MM.1S (cell line): Measurements from ENCODE around the gene APPL2.
A peak's percentile ranks its signal among the peaks of the same experiment; 100 is the strongest.

Experiments
- DNase-seq: peaks from one replicate; pipeline ENCODE4 v3.0.0-alpha.2; 2015
- H2AFZ ChIP-seq: fragments of 300-600 bp; sonication (generic); 2 replicates; pipeline ENCODE4 v1.6.0; 2016; ENCODE audit warnings: antibody characterized with exemption, low read length
- H3F3A ChIP-seq: fragments of 300-600 bp; sonication (generic); 2 replicates; pipeline ENCODE4 v1.6.1; 2016; ENCODE audit warnings: mild to moderate bottlenecking, antibody characterized with exemption, low read length, moderate library complexity, mixed read lengths; ENCODE audit not compliant: insufficient read depth
- H3K27ac ChIP-seq: fragments of 300-600 bp; sonication (generic); 2 replicates; pipeline ENCODE4 v1.5.1; 2016; ENCODE audit warnings: mild to moderate bottlenecking, low read length
- H3K27me3 ChIP-seq: fragments of 300-600 bp; sonication (generic); replicated peaks from 2 replicates; pipeline ENCODE4 v1.6.0; 2016; ENCODE audit warnings: low read length; ENCODE audit not compliant: insufficient read depth
- H3K36me3 ChIP-seq: fragments of 300-600 bp; sonication (generic); replicated peaks from 2 replicates; pipeline ENCODE4 v1.6.1; 2016; ENCODE audit warnings: mild to moderate bottlenecking, low read length, mixed read lengths; ENCODE audit not compliant: insufficient read depth
- H3K4me1 ChIP-seq: fragments of 300-600 bp; sonication (generic); 2 replicates; pipeline ENCODE4 v1.6.1; 2016; ENCODE audit warnings: low read length, mixed read lengths
- H3K4me2 ChIP-seq: fragments of 300-600 bp; sonication (generic); 2 replicates; pipeline ENCODE4 v1.6.0; 2016; ENCODE audit warnings: low read depth, low read length
- H3K4me3 ChIP-seq: fragments of 300-600 bp; sonication (generic); 2 replicates; pipeline ENCODE4 v1.5.1; 2016; ENCODE audit warnings: low read length, mixed read lengths
- H3K79me2 ChIP-seq: fragments of 300-600 bp; sonication (generic); 2 replicates; pipeline ENCODE4 v1.6.1; 2016; ENCODE audit warnings: mixed run types, low read length, mixed read lengths
- H3K9ac ChIP-seq: fragments of 300-600 bp; sonication (generic); 2 replicates; pipeline ENCODE4 v1.6.1; 2016; ENCODE audit warnings: low read length, mixed read lengths
- H3K9me2 ChIP-seq: fragments of 300-600 bp; sonication (generic); replicated peaks from 2 replicates; pipeline ENCODE4 v1.6.1; 2016; ENCODE audit warnings: mild to moderate bottlenecking, low read length, mixed read lengths; ENCODE audit not compliant: insufficient read depth
- H3K9me3 ChIP-seq: fragments of 300-600 bp; sonication (generic); replicated peaks from 2 replicates; pipeline ENCODE4 v1.6.1; 2016; ENCODE audit warnings: mild to moderate bottlenecking, low read length, mixed read lengths; ENCODE audit not compliant: insufficient read depth
- H4K20me1 ChIP-seq: fragments of 300-600 bp; sonication (generic); 2 replicates; pipeline ENCODE4 v1.6.1; 2016; ENCODE audit warnings: mild to moderate bottlenecking, low read length, moderate library complexity, mixed read lengths; ENCODE audit not compliant: insufficient read depth
- CTCF ChIP-seq: fragments of 300-600 bp; sonication (generic); IDR thresholded peaks from 2 replicates; pipeline ENCODE4 v1.5.1; 2016; ENCODE audit warnings: antibody characterized with exemption, low read length, mixed read lengths
- EZH2 ChIP-seq: fragments of 300-600 bp; sonication (generic); optimal IDR thresholded peaks from 2 replicates; pipeline ENCODE3; 2017; ENCODE audit warnings: low read depth, mild to moderate bottlenecking, antibody characterized with exemption, low read length, mixed read lengths
- EZH2phosphoT487 ChIP-seq: fragments of 300-600 bp; sonication (generic); IDR thresholded peaks from 2 replicates; pipeline ENCODE4 v1.6.1; 2018; ENCODE audit warnings: antibody characterized with exemption, low read length

APPL2 gene

GRCh38 chr12:105227879-105228278 lies 8.1 kb downstream of the APPL2 start:
- DNase-seq: no peak
- H3K9ac ChIP-seq: no peak overlapping the region; the same call in 1 of the 2 replicates
- H3K27ac ChIP-seq: peak overlapping the region; percentile 86; the same call in 1 of the 2 replicates
- peaks cover 48% of the 10 kb centered on the region for H3K4me1 ChIP-seq
- no peak overlapping the region for H2AFZ ChIP-seq
- peaks cover 42% of the 10 kb centered on the region for H3F3A ChIP-seq
- H3K9me3 ChIP-seq: no peaks in the 10 kb centered on the region
- H3K27me3 ChIP-seq: no peaks in the 10 kb centered on the region
- peaks cover 60% of the 10 kb centered on the region for H3K79me2 ChIP-seq
- TF ChIP-seq EZH2phosphoT487: no peak
- TF ChIP-seq CTCF: no peak
- TF ChIP-seq EZH2: no peak
- peak overlapping the region; percentile 40; the same call in 1 of the 2 replicates for H3K4me2 ChIP-seq
- no peaks in the 10 kb centered on the region for H3K36me3 ChIP-seq
- no peaks in the 10 kb centered on the region for H4K20me1 ChIP-seq
- H3K4me3 ChIP-seq: no peak overlapping the region
- no peaks in the 10 kb centered on the region for H3K9me2 ChIP-seq

- Histone ChIP-seq H3K9ac (peak overlapping the region; percentile 55), H4K20me1 (no peaks in the 10 kb centered on the region), H3K36me3 (no peaks in the 10 kb centered on the region), H3K4me2 (peak overlapping the region; percentile 82), H3K79me2 (peaks cover 49% of the 10 kb centered on the region), H3K9me3 (no peaks in the 10 kb centered on the region), H3F3A (peaks cover 42% of the 10 kb centered on the region), H3K4me3 (peak overlapping the region; percentile 42), H3K9me2 (no peaks in the 10 kb centered on the region), H3K27ac (peak overlapping the region; percentile 86), H3K27me3 (no peaks in the 10 kb centered on the region), H2AFZ (peak overlapping the region; percentile 61), H3K4me1 (peaks cover 48% of the 10 kb centered on the region)
- TF ChIP-seq CTCF: no peak
- no peak for TF ChIP-seq EZH2
- TF ChIP-seq EZH2phosphoT487: no peak
- peak; percentile 93 for DNase-seq
Measured at GRCh38 chr12:105226219-105226618, 9.8 kb downstream of the APPL2 start.

GRCh38 chr12:105225505-105226015 lies 10.4 kb downstream of the APPL2 start:
- peak; percentile 39 for DNase-seq
- H3K79me2 ChIP-seq: peaks cover 48% of the 10 kb centered on the region
- peaks cover 42% of the 10 kb centered on the region for H3F3A ChIP-seq
- TF ChIP-seq CTCF (no peak), EZH2phosphoT487 (no peak), EZH2 (no peak)
- peak overlapping the region; percentile 86 for H3K27ac ChIP-seq
- H3K4me1 ChIP-seq: peaks cover 48% of the 10 kb centered on the region
- H3K4me2 ChIP-seq: peak overlapping the region; percentile 82
- H3K4me3 ChIP-seq: peak overlapping the region; percentile 39
- H3K9me3 ChIP-seq: no peaks in the 10 kb centered on the region
- no peaks in the 10 kb centered on the region for H3K36me3 ChIP-seq
- no peaks in the 10 kb centered on the region for H3K27me3 ChIP-seq
- no peaks in the 10 kb centered on the region for H3K9me2 ChIP-seq
- H4K20me1 ChIP-seq: no peaks in the 10 kb centered on the region
- H3K9ac ChIP-seq: peak overlapping the region; percentile 26; the same call in 1 of the 2 replicates
- H2AFZ ChIP-seq: no peak overlapping the region
